IMR-90 (cell line): ENCODE data around the gene ZSCAN5A.

Source experiments
- CTCF ChIP-seq: conservative IDR thresholded peaks from 2 replicates; pipeline ENCODE4 v1.5.1; 2012; ENCODE audit warnings: mild to moderate bottlenecking, low read depth, low read length, improper control_type of control experiment
- MAFK ChIP-seq: IDR thresholded peaks from 2 replicates; pipeline ENCODE4 v1.6.1; 2012; ENCODE audit warnings: low read depth, low read length, improper control_type of control experiment
- MAZ ChIP-seq: IDR thresholded peaks from 2 replicates; pipeline ENCODE4 v1.6.1; 2012; ENCODE audit warnings: low read depth, mild to moderate bottlenecking, low read length, improper control_type of control experiment, moderate library complexity, borderline replicate concordance
- POLR2A ChIP-seq: IDR thresholded peaks from 2 replicates; pipeline ENCODE4 v1.6.1; 2012; ENCODE audit warnings: mild to moderate bottlenecking, low read depth, low read length
- RFX5 ChIP-seq: IDR thresholded peaks from 2 replicates; pipeline ENCODE4 v1.8.0; 2012; ENCODE audit warnings: low read depth, mild to moderate bottlenecking, low read length, moderate library complexity
- SMC3 ChIP-seq: fragments of 150-350 bp; IDR thresholded peaks from 2 replicates; pipeline ENCODE4 v1.6.1; 2016; ENCODE audit warnings: low read depth, mild to moderate bottlenecking, antibody characterized with exemption, low read length, moderate library complexity

- TF ChIP-seq MAFK, result no peak
- TF ChIP-seq RFX5, result no peak
- no peak for TF ChIP-seq CTCF
- TF ChIP-seq POLR2A, result no peak
- no peak for TF ChIP-seq MAZ
- TF ChIP-seq SMC3, result no peak
Measured at GRCh38 chr19:56191711-56192110, 122.9 kb downstream of the ZSCAN5A start.
